Epidermal melanocyte (primary cell): ENCODE results near the gene DAPL1.

ENCODE experiments used
- DNase-seq: peaks from one replicate; pipeline ENCODE4 v3.0.0; 2011; ENCODE audit warnings: low spot score; ENCODE audit not compliant: insufficient read length

Gene DAPL1

DNA sequence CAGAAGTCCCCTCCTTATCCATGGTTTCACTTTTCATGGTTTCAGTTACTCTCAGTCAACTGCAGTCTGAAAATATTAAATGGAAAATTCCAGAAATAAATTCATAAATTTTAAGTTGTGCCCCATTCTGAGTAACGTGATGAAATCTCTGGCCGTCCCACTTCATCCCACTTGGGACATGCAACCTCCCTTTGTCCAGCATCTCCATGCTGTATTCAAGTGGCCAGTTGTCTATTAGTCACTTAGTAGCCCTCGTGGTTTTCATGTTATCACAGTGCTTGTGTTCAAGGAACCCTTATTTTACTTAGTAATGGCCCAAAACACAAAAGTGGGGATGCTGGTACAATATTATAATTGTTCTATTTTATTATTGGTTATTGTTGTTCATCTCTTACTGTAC lies 18.0 kb upstream of the DAPL1 start:
- DNase-seq = no peak

GRCh38 chr2:158778243-158778642 lies 16.9 kb upstream of the DAPL1 start:
- DNase-seq = no peak

- no peak for DNase-seq
Observed at GRCh38 chr2:158779621-158780020, 15.5 kb upstream of the DAPL1 start.

- no peak for DNase-seq
Observed at GRCh38 chr2:158781353-158781961, 13.7 kb upstream of the DAPL1 start.

- no peak for DNase-seq
Observed at GRCh38 chr2:158782136-158782535, 13.0 kb upstream of the DAPL1 start.

DNA sequence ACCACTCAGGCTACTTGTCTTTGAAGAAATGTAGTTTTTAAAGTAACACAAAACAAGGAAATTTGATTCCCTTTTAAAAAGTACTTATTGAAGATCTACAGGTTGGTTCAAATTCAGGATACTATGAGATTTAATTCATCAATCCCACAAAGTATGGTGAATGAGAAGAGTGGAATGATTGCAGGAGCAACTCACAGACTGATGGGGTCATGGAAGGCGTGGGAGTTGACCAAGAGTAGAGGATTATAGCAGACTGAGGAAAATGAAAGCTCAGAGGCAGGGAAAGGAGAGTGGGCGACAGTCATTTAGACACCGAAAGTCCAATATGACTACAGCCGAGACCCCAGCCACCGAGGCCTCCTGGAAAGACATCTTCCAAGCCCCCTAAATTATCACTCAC lies 12.5 kb upstream of the DAPL1 start:
- DNase-seq = no peak

- DNase-seq = no peak
Observed at GRCh38 chr2:158783923-158784322, 11.2 kb upstream of the DAPL1 start.

- no peak for DNase-seq
Observed at GRCh38 chr2:158786897-158787296, 8.2 kb upstream of the DAPL1 start.

- DNase-seq = no peak
Observed at GRCh38 chr2:158788951-158789350, 6.2 kb upstream of the DAPL1 start.

DNA sequence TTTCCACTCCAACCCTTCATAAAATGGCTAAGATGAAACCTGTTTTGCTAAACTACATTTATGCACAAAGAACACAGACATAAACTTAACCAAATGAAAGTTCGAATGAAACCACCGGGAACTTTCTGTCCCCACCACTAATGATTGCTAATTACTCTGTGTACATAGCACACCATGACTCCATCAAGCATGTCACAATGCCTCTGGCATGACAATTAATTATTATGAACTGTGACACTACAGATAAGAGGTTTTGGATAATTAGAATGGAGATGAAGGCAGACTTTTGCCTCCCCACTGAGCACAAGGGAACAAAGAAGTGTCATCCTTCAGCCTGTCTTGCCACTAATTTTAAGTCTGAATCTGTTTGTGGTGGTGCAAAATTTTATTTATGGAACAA lies 1.5 kb downstream of the DAPL1 start:
- DNase-seq = no peak

DNA sequence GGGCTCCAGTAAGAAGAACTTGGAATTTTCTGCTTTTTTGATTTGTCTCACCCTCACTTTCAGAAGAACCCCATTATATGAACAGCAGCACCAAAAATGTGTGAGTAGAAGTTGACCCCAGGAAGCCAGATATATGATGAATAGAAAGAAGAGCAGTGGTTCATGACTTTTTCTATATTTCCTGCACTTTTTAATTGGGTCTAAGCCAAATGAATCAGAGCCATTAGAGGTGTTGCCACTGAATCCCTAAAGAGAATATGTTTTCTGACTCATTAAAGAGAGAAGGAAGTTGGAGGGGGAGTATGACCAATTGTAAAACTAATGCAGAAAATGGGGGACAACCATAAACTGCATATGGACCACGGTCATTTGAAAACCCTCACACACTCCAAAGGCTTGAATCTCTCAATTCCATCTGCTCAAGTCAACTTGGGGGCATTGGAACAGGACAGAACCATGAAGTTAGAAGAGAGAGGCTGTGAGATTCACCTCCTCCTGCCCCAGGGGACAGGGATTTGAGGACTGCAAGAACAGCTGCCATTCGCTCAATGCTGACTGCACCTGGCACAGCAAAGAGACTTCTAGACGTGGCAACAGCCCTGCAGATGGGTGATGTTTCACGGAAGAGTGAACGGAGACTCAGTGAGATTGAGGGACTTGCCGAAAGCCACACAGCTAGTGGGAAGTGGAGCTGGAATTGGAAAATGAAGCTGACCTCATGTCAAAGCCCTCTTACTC lies 3.0 kb downstream of the DAPL1 start:
- DNase-seq = no peak

GRCh38 chr2:158799181-158799580 lies 4.1 kb downstream of the DAPL1 start:
- no peak for DNase-seq

DNA sequence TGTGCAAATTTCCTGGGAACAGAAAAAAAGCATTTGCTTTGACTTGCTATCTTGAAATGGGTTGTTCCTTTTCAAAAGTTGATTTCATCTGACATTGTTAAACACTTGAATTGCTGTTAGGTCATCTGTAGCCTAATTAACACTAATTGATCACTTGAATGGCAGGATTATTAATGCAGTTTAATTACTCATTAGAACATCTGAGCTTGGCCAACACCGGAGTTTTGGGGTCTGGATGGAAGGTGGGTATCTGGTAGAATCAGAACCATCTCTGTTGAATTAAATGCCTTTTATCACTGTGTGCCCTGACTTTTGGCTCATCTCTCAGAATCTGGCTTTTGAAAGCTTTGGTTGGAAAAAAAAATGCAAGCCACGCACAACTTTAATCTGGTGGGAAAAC lies 8.4 kb downstream of the DAPL1 start:
- no peak for DNase-seq

DNA sequence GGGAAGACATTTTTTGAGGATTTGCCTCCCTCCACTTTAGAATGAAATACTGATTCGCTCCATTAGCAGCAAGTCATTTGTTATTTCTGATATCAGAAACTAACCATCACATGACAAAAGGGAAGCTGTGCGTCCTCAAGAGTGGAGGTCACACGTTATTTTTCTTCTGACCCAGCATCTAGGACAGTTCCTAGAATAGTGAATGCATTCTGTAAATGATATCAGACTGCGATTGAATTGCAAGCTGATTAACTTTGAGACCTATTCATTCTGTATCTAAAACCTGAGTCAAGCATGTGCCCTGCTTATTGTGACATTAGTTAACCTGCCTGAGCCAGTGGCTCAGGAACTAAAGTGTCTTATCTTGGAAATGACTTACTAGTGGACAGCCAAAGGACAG lies 10.1 kb downstream of the DAPL1 start:
- DNase-seq = no peak

GRCh38 chr2:158805936-158806335 lies 10.8 kb downstream of the DAPL1 start:
- DNase-seq = no peak

DNA sequence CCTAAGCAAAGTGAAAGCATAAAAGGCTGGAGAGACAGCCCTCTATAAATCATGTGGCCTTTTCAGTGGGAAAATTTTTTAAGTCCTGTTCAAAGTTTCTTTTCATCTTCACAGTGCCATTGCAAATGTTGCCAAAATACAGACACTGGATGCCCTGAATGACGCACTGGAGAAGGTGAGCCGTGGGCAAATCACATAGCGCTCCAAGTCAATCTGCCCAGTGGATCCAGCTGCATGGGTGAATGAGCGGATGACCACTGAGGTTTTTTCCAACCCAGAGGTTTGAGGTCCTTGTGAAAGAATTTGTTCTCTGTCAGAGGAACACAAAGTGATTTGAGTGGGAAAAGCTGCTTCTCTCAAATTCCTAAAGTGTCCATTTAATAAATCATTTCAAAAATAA lies 11.8 kb downstream of the DAPL1 start:
- no peak for DNase-seq

DNA sequence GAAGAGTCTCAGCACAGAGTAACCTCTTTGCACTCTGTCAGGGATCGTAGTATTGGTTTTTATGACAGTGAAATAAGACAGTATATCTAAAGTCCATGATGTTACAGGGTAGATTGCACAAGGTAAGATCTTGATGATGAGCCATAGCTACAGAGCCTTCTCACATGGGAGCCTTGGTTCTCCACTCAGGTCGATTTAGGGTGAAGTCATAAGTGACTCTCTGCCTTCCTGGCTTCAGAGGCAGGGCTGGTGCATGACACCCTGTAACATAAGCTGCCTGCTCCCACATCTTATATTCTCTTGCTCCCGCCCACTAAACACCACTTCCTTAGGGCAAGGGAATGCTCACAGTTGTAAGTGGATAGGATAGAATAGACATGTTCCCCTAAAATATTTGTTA lies 13.3 kb downstream of the DAPL1 start:
- DNase-seq = no peak

DNA sequence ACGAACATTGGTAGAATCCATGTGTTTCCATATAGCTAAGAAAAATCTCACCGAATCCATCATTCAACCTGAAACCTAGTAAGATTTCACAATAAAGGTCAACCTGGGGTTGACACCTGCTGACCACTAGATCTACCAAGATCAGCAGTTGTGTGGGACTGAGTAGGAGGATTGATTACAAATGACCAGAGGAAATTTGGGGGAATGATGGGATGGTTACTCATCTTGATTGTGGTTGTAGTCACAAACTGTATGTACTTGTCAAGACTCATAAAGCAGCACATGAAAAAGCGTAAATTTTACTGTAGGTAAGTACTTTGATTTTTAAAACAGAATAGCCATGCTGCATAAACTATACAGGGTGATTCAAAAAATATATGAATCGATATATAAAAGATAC lies 14.7 kb downstream of the DAPL1 start:
- DNase-seq = no peak

DNA sequence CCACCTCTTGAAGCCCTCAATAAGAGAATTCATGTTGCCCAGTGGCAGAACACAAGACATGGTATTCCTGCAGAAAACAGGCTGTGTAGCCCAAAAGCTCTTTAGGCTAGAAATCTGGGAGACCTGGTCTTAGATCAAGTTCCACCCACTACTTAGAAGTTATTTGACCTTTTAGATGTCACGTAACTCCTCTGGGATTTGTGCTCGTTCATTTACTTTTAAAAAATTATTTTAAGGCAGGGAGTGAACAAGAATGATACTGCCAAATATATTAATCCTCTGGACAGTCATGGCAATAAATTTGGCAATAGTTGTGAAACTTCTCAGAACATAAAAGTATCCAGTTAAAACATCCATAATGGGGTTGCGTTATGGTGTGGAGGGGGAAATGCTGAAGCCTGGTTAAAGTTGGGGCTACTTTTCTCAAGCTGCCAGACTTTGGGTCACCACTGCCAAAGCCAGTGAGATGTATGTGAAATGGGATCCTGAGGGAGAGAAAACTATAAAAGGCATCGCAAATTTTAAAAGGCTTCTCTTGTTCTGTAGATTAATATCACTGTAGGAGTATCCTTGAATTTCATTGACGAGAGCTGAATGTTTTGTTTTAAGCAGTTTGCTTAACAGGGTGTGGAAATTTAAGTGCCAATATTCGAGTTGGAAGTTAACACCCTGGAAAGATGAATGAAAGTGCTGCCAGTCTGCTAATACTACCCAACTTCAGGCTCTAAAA lies 15.8 kb downstream of the DAPL1 start:
- DNase-seq = no peak

DNA sequence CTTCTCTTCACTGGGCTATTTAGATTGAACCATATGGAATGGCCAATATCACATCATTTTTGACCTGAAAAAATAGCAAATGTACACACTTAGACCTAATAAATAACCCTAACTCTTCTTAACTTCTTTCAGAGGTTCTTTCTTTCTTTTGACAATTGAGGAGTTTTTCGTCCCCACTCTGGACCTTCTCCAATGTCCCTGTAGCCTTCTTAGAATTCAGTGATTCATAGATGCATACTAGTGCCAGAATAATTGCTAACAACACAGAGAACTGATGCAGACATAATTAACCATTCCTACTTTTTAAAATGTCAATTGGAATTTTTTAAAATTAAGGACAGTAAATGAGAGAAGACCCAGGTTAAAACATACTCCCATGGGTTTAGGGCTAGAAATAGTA lies 20.0 kb downstream of the DAPL1 start:
- DNase-seq = no peak

DNA sequence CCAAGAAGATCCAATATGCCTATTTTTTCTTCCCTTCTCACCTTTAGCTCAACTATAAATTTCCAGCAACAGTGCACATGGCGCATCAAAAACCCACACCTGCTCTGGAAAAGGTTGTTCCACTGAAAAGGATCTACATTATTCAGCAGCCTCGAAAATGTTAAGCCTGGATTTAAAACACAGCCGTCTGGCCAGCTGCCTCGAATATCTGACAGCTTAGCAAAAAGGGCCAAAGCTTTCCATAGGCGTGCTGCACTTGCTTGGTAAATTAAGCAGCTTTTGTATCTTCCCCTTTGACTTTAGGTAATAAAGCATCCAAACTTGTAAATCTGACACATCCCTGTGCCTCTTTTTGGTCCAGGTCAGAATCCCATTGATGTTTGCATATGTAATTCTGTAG lies 20.5 kb downstream of the DAPL1 start:
- no peak for DNase-seq

DNA sequence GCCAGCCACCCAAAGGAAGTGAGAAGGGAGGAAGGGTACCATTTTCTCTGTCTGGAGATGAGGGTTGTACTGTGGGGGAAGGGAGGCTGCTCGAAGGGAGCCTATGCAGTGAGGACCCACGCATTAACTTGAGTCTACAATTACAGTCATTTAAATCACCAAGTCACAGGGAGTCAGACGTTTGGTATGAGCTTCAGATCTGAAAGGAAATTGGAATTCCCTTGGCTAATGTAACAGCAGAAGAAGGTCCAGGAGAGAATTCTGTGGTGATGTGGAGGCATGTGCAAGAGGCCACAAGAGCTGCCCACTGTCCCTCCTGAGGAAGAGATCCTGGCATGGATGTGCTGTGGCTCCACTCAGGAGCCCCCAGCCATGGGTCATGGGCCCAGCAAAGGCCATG lies 22.5 kb downstream of the DAPL1 start:
- DNase-seq = no peak

DNA sequence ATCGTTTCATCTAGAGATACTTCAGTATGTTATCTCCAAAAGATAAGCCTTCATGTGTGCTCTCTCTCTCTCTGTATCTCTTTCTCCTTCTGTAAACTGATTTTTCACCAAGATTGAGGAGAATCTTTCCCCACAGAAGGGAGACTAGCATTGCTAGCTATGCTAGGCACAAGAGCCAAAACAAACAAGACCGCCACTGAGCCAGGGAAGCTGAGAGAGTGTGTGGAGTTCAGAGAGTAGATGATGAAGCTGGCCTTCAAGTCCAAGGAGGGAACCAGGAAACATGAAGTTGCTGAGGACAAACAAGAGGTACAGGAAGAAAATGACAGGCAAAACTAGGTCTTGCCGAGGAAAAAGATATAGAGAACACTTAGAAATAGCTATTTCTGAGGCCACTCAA lies 23.4 kb downstream of the DAPL1 start:
- no peak for DNase-seq
